Inflammatory macrophage (primary cell): ENCODE measurements around the gene MGST2.

Source experiments
- DNase-seq, 2 donors: peaks; one replicate each; pipeline ENCODE4 v3.0.0-alpha.2; 2020 to 2022

MGST2 gene

DNA sequence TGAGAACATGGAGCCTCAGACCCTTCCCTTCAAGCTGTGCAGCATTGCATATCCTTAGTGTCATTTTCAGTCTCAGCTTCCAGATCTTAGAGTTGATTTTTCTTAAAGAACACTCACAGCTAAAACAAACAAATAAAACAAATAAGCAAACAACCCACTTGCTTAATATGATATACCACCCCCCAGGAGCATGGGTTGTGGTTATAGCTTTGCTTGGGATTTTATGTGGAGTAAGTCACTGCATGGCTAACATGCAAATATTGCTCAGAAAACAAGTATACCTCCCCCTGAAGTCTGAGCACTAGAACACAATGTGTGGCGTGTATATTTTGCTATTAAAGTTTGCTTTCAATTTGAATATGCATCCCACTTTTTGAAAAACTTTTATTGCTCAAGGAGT, 78.6 kb downstream of the MGST2 start:
- no peak for DNase-seq

DNA sequence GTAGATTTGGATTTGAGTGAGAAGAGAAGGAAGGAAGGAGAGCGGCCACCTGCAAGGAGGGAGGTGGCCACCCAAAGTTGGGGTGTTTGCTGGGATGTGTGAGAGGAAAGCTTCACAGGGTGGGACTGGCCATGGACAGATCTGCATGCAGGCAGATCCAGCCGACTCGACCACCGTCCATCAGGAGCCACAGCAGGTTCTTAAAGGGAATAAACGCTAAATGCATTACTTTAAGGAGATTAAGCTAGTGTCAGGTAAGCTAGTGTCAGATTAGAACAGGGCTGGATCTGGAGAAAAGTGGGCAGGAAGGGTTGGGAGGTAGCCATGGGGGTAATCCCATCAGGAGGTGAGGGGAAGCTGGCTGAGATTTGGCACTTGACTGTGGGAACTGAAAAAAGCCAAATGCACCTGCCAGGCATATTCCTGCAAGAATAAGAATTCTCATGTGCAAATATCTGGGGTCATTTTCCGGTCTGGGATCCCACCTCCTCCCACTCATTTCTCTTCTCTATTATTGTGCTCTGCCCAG, 79.6 kb downstream of the MGST2 start:
- no peak for DNase-seq

DNA sequence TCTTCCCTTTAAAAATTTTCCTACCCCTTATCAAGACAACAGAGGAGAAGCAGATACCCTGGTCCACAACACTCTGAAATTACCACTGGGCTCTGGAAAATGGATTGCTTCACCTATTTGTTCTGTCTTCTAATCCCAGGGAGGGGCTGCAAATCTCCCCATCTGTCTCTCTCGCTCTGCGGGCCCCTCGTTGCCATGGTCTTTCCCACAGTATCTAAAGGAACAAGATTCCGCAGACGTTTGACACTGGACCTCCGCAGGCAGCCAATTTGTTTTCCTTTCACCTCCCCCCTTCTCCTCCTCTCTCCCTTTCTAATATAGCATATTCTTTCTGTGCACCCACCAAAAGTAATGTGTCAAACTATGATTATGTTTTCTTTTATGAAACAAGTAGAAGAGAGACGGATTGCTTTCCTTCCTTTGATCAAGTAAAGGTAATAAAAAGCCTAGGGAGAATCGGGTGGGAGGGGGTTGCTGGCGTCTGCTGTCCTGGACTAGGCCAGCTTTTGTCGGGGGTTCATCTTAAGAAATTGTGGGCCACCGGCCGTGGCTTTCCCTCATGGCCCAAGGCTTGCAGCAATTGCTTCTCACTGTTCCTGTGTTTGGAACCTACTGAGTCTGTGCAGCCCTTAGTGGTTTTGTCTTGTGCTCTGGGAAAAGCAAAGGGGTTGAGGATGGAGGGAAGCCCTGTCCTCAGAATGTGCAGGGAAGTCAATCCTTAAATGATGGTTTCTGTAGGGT, 81.0 kb downstream of the MGST2 start:
- no peak for DNase-seq

DNA sequence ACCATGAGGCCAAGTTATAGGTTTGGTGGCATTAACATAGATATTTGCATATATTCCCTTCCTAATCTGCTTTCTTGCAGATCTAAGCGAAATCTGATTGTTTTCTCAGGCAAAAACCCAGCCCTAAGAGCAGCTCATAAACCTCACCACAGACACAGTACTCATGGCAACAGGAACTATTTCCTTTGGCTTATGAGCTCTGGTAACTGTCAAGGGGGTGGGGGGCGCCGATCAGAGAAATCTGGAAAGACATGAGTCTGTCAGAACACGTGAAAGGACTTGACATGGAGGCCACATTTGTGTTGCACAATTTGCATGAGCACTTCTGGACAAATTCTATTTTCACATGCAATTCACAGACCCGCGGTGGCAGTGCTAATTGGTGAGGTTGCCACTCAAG, 83.7 kb downstream of the MGST2 start:
- no peak for DNase-seq

DNA sequence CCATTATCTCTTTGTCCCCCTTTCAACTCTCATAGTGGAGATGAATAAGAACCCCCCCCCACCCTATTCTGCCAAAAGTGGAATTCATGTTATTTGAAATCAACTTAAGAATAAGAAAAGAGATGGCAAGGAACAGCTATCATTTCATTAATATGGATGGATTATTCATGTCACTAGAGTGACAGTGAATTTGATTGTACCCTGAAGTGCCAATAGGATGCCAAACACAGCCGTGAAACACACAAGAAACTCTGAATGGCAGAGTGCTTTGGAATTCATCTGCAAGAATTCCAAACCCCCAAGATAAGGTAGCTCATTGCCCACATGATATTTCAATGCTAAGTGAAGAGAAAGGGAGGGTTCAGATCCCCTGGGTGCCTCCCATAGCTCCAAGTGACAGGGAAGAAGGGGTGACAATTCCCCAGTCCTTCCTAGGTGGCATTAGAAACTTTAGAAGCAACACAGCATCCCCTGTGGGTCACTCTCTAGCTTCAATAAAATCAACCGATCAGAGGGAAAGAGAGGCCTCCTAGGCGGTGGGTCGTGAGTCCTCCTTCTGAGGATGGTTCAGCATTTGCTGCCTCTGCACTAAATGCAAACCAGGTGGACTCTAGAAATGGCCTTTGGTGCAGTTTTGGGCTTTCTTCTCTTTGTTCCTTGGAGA, 84.3 kb downstream of the MGST2 start:
- no peak for DNase-seq

DNA sequence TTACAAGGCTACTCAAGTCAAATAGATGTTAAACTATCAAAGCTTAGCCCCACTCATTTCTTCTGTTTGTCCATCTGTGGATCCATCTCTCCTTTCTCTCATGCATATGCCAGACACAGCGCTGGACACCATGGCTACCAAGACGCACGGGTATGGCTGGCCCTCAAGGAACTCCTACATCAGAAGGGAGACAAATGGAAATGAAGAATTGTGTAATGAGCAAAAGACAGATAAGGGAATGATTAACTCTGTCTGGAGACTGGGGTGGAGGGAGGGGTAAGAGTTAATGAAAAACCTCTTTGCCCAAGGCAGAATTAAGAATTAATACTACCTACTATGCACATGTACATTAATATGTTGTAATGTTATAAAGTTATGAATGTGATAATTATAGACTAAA, 88.1 kb downstream of the MGST2 start:
- no peak for DNase-seq
